Islet of Langerhans (tissue), 1 donor: ENCODE measurements around the gene CLBA1.

Experiments
- FAIRE-seq: peaks from one replicate; lab custom pipeline; 2011; peaks lifted over from hg19 to GRCh38; lab: Jason Lieb, UNC

The CLBA1 gene

GRCh38 chr14:105005929-105006830, 20.6 kb downstream of the CLBA1 start:
- no peak for FAIRE-seq

- FAIRE-seq: no peak
Measured at GRCh38 chr14:105006831-105007592, 21.4 kb downstream of the CLBA1 start.

GRCh38 chr14:105007593-105008264, 22.1 kb downstream of the CLBA1 start:
- FAIRE-seq: no peak

GRCh38 chr14:105010106-105010505, 24.5 kb downstream of the CLBA1 start:
- FAIRE-seq: no peak

GRCh38 chr14:105010891-105011291, 25.3 kb downstream of the CLBA1 start:
- FAIRE-seq: no peak

GRCh38 chr14:105011312-105011990, 25.9 kb downstream of the CLBA1 start:
- no peak for FAIRE-seq

- FAIRE-seq: no peak
Measured at GRCh38 chr14:105012171-105012985, 26.8 kb downstream of the CLBA1 start.

GRCh38 chr14:105013150-105013785, 27.7 kb downstream of the CLBA1 start:
- no peak for FAIRE-seq

GRCh38 chr14:105014032-105014431, 28.4 kb downstream of the CLBA1 start:
- FAIRE-seq: no peak

- FAIRE-seq: no peak
Measured at GRCh38 chr14:105014631-105015030, 29.0 kb downstream of the CLBA1 start.

- no peak for FAIRE-seq
Measured at GRCh38 chr14:105015242-105015641, 29.7 kb downstream of the CLBA1 start.

GRCh38 chr14:105015905-105016304, 30.3 kb downstream of the CLBA1 start:
- FAIRE-seq: no peak

- FAIRE-seq: no peak
Measured at GRCh38 chr14:105018414-105018813, 32.8 kb downstream of the CLBA1 start.

- FAIRE-seq: no peak
Measured at GRCh38 chr14:105019861-105020814, 34.5 kb downstream of the CLBA1 start.

- no peak for FAIRE-seq
Measured at GRCh38 chr14:105020815-105021655, 35.4 kb downstream of the CLBA1 start, which contains the start of gene CDCA4. CDCA4 (minus strand) TSS chr14:105021083; CDS start chr14:105011929, 9,154 bp downstream.

GRCh38 chr14:105021656-105022275, 36.2 kb downstream of the CLBA1 start:
- FAIRE-seq: no peak

GRCh38 chr14:105022276-105022670, 36.7 kb downstream of the CLBA1 start:
- FAIRE-seq: no peak

- no peak for FAIRE-seq
Measured at GRCh38 chr14:105023144-105023543, 37.6 kb downstream of the CLBA1 start.
